ENCODE results near the gene SP110.

DNA sequence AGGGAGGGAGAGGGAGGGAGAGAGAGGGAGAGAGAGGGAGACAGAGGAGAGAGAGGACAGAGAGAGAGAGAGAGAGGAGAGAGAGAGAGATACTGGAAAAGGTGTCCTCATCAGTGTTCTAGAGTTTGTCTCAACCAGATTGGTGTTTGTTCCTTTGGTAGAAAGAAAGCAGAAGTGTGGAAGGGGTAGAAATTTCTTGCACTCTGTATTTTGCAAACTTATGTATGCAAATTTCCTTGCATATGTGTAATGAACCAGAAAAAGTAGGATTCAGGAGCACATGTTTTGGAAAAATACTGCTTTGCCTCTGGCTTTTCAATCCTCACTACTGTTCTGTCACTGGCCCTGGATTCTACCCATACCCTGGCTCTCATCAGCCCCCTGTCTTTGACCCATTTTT, 4.7 kb upstream of the SP110 start:
- TF ChIP-seq, protein P1, sequence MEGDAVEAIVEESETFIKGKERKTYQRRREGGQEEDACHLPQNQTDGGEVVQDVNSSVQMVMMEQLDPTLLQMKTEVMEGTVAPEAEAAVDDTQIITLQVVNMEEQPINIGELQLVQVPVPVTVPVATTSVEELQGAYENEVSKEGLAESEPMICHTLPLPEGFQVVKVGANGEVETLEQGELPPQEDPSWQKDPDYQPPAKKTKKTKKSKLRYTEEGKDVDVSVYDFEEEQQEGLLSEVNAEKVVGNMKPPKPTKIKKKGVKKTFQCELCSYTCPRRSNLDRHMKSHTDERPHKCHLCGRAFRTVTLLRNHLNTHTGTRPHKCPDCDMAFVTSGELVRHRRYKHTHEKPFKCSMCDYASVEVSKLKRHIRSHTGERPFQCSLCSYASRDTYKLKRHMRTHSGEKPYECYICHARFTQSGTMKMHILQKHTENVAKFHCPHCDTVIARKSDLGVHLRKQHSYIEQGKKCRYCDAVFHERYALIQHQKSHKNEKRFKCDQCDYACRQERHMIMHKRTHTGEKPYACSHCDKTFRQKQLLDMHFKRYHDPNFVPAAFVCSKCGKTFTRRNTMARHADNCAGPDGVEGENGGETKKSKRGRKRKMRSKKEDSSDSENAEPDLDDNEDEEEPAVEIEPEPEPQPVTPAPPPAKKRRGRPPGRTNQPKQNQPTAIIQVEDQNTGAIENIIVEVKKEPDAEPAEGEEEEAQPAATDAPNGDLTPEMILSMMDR (conservative IDR thresholded peaks at IDR 0.05; ENCODE audit: low read depth in 2 of 2): no peak
- TF ChIP-seq, protein P2, sequence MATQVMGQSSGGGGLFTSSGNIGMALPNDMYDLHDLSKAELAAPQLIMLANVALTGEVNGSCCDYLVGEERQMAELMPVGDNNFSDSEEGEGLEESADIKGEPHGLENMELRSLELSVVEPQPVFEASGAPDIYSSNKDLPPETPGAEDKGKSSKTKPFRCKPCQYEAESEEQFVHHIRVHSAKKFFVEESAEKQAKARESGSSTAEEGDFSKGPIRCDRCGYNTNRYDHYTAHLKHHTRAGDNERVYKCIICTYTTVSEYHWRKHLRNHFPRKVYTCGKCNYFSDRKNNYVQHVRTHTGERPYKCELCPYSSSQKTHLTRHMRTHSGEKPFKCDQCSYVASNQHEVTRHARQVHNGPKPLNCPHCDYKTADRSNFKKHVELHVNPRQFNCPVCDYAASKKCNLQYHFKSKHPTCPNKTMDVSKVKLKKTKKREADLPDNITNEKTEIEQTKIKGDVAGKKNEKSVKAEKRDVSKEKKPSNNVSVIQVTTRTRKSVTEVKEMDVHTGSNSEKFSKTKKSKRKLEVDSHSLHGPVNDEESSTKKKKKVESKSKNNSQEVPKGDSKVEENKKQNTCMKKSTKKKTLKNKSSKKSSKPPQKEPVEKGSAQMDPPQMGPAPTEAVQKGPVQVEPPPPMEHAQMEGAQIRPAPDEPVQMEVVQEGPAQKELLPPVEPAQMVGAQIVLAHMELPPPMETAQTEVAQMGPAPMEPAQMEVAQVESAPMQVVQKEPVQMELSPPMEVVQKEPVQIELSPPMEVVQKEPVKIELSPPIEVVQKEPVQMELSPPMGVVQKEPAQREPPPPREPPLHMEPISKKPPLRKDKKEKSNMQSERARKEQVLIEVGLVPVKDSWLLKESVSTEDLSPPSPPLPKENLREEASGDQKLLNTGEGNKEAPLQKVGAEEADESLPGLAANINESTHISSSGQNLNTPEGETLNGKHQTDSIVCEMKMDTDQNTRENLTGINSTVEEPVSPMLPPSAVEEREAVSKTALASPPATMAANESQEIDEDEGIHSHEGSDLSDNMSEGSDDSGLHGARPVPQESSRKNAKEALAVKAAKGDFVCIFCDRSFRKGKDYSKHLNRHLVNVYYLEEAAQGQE (IDR thresholded peaks at IDR 0.05; ENCODE audit: unreplicated experiment): no peak
- TF ChIP-seq EZH2 (IDR thresholded peaks at IDR 0.05; ENCODE audit: low read depth, unreplicated experiment): no peak
- no peak for TF ChIP-seq NANOG (IDR thresholded peaks at IDR 0.05; ENCODE audit: borderline replicate concordance)
- TF ChIP-seq, protein P3, sequence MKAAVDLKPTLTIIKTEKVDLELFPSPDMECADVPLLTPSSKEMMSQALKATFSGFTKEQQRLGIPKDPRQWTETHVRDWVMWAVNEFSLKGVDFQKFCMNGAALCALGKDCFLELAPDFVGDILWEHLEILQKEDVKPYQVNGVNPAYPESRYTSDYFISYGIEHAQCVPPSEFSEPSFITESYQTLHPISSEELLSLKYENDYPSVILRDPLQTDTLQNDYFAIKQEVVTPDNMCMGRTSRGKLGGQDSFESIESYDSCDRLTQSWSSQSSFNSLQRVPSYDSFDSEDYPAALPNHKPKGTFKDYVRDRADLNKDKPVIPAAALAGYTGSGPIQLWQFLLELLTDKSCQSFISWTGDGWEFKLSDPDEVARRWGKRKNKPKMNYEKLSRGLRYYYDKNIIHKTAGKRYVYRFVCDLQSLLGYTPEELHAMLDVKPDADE (IDR thresholded peaks at IDR 0.05): no peak

Measured in GM23338 (cell line).